SH-SY5Y (cell line): Measurements from ENCODE around the gene CLPX.

ENCODE experiments used
- GATA2 ChIP-seq: IDR thresholded peaks from 2 replicates; pipeline ENCODE4 v1.6.1; 2011; ENCODE audit warnings: mild to moderate bottlenecking, low read depth, low read length
- GATA3 ChIP-seq: IDR thresholded peaks from 2 replicates; pipeline ENCODE4 v1.6.1; 2011; ENCODE audit warnings: low read depth, mild to moderate bottlenecking, low read length, moderate library complexity

DNA sequence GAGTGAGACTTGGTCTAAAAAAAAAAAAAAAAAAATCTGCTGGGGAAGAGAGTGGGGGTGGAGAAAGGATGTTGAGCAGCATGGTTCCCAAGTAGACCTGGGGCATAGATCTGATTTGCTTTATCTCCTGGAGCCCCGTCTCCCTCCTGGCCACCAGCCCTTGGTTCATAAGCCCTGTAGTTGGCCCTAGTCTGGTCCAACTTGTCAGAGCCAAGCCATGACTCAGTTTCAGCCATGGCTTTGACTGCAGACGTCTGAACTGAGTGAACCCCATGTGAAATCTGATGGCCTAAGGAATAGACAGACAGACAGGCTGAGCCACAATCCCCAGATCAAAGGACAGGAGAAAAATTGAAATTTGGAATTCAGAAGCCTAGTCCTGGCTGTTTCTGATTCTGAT is 28.1 kb upstream of the CLPX start:
- TF ChIP-seq GATA2 (no peak), GATA3 (no peak)
